Measurements from ENCODE around the gene C5orf15.
"Not testable (repeated sequence)": the region's sequence is repeated elsewhere in the genome, so short reads cannot be mapped to it uniquely, and the experiment has no call there.

The C5orf15 gene

GRCh38 chr5:133962131-133962530, 6.3 kb downstream of the C5orf15 start:
- no peak for ATAC-seq

DNA sequence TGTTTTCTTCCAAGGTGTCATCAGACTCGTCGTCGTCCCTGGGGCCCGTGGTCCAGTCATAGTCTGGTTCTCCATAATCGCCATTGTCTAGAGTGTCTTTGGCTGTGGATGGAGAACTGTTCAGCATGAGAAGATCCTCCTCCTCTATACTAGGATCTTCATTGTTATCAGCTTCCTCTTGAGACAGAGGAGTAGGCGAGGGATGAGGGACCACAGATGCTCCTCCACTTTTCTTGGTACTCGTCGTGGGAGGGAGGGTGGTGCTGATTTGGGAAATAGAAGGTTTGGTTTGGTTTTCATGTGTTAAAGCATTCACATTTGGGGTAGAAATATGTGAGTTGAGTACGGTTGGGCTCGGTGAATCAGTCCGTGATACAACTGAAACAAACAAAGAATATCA, 8.8 kb downstream of the C5orf15 start:
- no peak for ATAC-seq

DNA sequence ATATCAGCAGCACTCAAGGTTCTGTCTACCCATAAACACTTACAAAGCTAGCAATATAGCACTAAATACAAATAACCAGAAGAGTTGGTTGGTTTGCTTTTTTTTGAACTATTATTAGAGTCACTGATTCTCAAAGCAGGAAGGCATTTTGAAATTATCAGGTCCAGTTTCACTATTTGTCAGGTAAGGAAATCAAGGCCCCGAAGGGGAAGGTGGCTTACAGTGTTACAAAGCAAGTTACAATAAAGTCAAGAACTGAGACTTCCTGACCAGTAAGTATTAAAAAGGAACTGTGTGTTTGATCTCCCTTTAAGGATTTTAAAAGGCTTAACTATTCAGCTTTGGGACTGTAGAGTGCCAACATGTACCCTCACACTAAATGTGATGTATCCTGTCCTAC, 10.8 kb downstream of the C5orf15 start:
- peak; percentile 43 to 46 for ATAC-seq

DNA sequence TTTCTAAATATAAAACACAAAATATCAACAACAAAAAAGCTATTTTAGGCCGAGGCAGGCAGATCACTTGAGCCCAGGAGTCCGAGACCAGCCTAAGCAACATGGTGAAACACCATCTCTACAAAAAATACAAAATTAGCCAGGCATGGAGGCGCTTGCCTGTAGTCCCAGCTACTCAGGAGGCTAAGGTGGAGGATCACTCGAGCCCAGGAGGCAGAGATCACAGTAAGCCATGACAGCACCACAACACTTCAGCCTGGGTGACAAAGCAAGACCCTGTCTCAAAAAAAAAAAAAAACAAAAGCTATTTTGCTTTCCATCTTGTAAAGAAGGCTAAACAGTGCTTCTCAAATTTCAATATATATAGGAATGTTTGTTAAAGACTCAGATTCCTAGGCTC, 11.3 kb downstream of the C5orf15 start:
- no peak for ATAC-seq

- not testable (repeated sequence) for ATAC-seq
Measured at GRCh38 chr5:133956196-133956595, 12.2 kb downstream of the C5orf15 start.

DNA sequence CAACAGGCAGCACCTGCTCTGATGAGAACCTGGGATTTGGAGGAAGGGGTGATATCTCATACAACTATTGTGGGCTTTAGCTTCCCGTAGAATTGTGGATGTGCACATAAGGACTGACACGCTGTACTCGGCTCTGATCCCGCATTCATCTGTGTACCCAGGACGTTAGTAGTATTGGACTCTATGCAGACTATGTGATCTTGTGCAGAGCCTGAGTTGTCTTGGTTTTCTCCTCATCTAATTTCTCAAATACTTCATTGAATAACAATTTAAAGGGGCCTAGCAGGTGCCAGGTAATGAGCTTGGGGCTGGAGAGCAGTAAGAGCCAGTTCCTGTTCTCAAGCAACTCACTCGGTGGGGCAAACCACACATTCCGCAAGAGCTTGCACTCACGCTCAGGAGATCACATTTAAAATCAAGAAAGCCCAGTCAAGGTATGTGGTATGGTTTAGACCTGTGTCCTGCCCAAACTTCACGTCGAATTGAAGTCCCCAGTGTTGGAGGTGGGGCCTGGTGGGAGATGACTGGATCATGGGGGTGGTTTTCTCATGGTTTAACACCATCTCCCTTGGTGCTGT, 14.8 kb downstream of the C5orf15 start:
- no peak for ATAC-seq

DNA sequence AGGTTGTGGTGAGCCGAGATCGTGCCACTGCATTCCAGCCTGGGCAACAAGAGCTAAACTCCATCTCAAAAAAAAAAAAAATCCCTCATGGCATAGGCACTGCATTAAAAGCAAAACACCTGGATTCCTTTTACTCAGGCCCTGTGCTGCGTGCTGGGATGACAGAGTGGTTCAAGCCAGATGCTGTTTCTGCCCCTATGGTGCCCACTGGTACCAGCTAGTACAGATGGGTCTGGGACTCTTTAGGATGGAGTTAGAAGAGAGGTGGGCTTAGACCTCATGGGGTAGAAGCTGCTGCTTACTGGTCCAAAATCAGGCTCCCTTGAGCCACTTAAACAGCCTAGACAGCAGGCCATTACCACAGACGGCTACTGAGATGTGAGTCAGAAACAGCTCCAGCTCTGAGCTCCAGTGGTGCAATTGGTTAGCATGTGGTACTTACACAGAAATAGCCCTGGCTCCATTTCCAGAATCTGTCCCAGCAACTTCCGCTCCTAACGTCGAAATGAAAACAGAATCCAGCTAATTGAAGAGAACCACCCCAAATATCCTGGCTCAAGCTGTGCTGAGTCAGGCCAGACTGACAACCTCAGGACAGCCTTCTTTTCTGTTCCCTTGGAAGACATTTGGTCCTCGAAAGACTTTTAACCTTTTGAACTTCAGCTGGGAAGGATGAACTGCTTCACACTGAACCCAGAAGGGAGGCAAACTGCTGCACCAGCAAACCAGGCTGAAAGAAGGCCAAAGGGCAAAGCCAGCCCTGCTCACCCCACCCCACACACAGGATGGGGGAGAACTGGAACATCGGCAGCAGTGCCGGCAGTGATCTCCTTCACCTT, 15.5 kb downstream of the C5orf15 start:
- ATAC-seq = no peak

DNA sequence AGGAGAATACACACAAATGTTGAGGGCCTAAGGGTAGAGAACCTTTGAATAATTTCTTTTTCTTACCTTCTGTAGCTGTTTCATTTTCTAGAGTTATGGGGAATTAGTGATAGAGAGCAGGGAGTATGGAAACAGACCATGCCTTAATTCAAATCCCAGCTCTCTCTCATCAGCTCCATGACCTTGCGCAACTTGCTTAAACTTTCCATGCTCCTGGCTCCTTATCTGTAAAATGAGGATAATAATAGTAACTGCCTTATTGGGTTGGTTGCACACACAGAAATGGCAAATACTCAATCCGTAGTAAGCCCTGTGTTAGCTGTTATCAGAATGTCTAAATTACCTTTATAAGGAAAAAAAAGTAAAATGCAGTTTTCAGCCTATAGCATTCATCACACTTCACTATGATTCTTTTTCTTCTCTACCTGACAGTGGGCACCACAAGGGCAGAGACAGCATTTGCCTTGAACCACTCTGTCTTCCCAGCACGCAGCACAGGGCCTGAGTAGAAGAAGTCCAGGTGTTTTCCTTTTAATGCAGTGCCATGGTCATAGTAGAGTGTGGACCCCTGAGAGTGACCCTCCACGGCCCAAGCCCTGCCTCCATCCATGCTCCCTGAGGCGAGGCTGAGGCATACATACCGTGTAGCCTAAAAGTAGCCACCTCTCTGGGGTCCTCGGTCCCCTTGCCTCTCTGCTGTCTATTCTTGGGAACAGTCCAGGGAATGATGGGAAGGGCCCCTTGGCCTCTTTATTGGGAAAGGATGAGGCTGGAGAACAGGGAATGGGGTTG, 17.4 kb downstream of the C5orf15 start:
- no peak for ATAC-seq

DNA sequence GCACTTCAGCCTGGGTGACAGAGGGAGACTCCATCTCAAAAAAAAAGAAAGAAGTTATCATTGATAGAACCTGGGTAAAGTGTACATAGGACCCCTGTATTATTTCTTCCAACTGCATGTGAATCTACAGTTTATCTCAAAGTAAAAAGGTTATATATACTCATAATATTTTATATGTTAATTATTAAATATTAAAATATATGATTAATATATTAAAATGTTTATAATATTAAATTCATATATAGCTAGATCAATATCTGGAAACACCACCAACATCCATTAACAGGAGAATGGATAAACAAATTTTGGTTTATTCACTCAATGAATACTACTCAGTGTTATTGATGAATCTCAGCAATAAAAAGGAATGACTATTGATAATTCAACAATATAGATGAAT, 19.7 kb downstream of the C5orf15 start:
- no peak for ATAC-seq

- ATAC-seq = no peak
Measured at GRCh38 chr5:133947431-133947841, 21.0 kb downstream of the C5orf15 start.

GRCh38 chr5:133945568-133945967, 22.9 kb downstream of the C5orf15 start:
- no peak for ATAC-seq

- ATAC-seq = peak in 1 of 2 donors; percentile 38
Measured at GRCh38 chr5:133944263-133945185, 23.9 kb downstream of the C5orf15 start.

GRCh38 chr5:133943475-133943817, 25.0 kb downstream of the C5orf15 start:
- no peak for ATAC-seq

DNA sequence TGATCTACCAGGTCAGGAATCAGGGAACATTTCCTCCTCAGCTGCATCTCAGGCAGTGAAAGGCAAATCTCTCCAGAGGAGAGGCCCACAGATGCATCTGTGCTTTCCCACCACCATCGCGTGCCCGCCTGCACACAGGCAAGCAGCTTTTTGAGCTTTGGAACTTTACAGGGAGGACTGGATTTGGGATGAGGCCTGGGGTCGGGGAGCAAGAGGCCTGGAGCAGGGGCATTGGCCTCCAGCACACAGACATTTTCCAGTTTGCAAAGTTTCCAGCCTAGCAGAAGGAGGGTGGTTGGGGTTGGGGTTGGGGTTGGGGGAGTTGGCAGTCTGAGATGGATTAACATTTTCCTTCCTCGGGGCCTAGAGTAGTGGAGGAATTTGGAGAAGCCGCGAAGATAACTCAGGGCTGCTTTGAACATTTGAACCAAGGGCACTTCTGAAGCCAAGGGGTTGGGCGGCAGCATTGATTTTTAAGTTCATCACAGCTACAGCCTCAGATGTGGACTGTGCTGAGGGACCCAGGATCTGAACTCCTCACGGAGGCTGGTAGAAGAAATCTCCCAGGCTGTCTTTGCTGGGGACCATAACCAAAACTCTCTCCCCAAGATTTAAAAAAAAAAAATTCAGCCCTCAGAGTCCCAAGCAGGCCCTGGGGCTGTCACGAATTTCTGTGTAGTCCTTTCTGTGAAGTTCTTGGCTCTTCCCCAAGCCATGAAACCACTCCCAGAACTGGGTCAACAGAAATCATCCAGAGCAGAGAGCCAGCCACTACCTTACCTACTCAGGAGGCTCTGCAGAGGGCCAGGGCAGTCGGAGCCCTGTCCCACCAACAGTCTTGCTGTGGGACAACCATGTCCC, 25.6 kb downstream of the C5orf15 start:
- no peak for ATAC-seq

DNA sequence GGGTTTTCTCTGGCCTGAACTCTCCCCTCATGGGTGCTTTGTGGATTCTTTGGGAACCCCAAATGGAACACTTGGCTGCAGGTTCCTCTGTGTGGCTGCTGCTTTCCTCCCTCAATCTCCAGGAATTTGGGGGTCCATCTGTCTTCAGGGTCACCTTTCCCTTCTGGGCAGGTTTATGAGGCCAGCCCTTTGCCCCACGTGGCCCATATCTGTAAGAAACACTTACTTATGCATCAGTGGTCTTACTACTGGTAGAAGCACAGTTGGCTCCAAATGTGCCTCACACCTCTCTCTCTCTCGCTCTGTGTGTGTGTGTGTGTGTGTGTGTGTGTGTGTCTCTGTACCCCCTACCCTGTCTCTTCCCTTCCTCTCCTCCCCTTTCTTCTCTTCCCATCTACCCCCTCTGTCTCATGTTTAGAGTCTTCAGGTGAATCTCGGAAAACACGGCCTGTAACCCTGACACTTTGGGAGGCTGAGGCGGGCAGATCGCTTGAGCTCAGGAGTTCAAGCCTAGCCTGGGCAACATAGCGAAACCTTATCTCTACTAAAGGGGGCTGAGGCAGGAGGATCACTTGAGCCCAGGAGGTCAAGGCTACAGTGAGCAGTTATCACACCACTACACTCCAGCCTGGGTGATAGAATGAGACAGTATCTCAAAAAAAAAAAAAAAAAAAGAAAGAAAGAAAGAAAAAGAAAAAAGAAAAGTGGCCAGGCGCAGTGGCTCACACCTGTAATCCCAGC, 26.8 kb downstream of the C5orf15 start:
- ATAC-seq = no peak

DNA sequence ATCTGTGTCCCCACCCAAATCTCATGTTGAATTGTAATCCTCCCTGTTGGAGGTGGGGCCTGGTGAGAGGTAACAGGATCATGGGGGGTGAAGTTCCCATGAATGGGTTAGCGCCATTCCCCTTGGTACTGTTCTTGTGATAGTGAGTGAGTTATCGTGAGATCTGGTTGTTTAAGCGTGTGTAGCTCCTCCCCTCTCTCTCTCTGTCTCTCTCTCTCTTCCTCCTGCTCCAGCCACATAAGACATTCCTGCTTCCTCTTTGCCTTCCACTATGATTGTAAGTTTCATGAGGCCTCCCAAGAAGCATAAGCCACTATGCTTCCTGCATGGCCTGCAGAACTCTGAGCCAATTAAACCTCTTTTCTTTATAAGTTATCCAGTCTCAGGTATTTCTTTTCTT, 28.8 kb downstream of the C5orf15 start:
- no peak for ATAC-seq

DNA sequence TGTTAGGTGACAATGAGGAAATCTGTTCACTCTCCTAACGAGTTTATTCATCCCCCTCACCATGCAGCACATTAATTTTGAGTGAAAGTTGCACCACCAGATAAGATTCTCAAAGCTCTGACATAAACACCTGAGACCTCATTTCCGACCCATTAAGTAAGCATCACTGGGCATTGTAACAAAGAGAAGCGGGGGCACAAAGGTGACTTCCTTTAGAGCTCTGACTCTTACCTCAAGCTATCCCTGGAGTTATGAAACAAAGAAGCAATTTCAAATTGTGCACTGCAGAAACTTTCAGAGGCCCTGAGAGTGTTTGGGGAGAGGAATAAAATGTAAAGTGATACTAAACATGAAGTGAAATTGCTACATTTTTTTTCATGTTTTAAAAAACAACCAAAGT, 29.5 kb downstream of the C5orf15 start:
- no peak for ATAC-seq

- no peak for ATAC-seq
Measured at GRCh38 chr5:133938039-133938821, 30.2 kb downstream of the C5orf15 start.

- ATAC-seq = not testable (repeated sequence)
Measured at GRCh38 chr5:133937628-133938027, 30.8 kb downstream of the C5orf15 start.

DNA sequence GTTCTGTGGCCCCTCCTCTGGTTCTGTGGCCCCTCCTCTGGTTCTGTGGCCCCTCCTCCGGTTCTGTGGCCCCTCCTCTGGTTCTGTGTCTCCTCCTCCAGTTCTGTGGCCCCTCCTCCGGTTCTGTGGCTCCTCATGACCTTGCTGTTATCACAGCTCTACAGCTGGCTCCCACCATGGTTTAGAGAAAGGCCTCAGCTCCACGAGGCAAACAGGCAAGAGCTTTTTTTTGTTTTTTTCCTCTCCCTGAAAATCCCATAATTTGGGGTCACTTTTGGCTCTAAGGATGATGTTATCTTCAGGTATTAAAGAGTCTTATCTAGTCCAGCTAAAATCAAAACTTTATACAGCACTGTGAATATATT, 31.8 kb downstream of the C5orf15 start:
- no peak for ATAC-seq

Measured in activated CD4-positive, CD25-positive, alpha-beta regulatory T cell treated with anti-CD3 and anti-CD28 coated beads, Interleukin-2, amount 50 U/mL, for 24 hours (primary cell).